Activated naive CD4-positive, alpha-beta T cell treated with Interleukin-2 at 50 U/mL for 16 hours (primary cell): ENCODE measurements around the gene PGR.
"Not testable (repeated sequence)": the region's sequence is repeated elsewhere in the genome, so short reads cannot be mapped to it uniquely, and the experiment has no call there.

ENCODE experiments used
- DNase-seq: peaks from one replicate; pipeline ENCODE4 v3.0.0-alpha.2; 2020

The PGR gene

DNA sequence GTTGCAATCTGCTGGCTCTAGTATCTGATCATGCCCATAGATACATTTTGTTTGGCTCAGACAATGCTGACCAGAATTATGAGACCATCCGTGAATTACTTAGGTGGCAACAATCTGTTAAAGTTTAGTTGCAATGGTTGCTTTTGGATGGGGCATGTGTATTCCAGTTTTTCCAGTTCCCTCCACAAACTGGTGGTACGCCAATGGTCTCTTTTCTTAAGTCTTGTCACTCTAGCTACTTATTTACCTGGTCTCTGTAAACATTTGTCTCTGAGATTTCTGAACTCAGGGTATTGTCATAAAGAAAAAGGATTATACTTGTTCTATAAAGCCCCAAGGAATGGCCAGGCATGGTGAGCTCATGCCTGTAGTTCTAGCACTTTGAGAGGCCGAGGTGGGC is 65.9 kb downstream of the PGR start:
- DNase-seq = no peak

DNA sequence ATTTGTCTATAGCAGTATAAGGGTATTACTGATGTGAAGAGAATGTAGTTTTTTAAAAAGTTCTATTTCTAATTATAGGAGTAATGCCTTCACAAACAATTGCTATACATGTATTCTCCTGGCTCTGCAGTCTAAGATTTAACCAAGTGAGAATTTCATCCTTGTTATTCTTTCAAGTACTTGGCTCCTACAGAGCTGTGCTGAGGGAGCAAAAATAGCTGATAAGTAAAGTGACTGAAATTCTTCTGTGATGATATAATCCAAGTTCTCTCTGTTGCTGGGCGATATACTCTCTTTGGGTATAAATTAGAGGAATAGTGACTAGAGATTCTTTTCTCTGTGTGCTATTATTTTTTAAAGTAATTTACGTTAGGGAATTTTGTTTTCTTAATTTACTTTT is 68.0 kb downstream of the PGR start:
- no peak for DNase-seq

DNA sequence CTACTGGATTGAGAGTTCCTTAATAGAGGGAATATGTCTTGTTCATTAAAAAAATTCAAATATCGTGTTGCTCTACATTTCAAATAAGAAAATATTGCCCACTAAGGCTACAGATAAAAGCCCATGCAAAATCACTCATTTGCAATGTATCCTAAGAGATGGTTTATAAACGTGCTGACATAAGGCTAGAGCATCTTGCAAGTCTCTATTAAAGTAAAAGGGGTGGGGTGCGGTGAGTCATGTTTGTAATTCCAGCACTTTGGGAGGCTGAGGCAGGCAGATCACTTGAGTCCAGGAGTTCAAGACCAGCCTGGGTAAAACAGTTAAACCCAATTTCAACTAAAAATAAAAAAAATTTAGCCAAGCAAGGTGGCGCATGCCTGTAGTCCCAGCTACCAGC is 70.3 kb downstream of the PGR start:
- no peak for DNase-seq

DNA sequence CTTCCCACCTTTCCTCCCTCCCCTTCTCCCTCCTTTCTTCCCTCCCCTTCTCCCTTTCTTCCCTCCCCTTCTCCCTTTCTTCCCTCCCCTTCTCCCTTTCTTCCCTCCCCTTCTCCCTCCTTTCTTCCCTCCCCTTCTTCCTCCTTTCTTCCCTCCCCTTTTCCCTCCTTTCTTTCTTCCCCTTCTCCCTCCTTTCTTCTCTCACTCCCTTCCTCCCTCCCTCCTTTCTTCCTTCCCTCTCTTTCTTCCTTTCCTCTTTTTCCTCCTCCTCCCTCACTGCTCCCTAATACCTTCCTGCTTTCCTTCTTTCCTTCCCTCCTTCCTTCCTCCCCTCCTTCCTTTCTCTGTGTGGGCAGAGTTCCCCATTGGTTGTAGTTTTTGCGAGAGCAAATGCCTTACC is 76.1 kb downstream of the PGR start:
- no peak for DNase-seq

DNA sequence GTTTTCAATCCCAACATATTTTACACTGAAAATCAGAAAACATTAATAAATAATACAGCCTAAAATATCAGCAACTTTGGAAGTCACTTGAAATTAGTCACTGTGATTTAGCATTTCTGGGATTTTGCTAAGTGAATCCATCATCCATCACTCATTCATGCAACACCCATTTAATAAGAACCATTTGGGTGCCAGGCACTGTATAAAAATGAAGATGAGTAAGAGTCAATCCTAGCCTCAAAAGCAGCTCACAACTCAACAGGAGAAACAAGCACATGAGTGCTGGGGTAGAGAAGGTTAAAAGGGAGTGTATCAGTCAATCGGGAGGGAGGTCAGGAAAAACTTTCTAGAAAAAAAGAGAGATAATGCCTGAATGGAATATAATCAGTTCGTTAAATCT is 77.9 kb downstream of the PGR start:
- no peak for DNase-seq

DNA sequence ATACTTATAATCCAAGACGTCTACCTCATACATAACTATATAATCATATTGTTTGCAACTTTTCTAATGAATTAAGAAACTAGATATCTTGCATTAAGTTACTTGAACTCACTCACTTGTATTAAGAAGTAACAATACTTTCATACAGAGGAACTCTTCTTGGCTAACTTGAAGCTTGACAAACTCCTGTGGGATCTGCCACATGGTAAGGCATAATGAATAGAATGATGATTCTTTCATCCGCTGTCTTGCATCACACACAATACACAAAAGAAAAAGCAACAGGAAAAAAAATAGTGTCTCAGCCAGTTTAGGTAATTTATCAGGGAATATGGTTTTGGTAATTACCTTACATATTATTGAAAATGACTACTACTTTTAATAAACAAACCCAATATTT is 79.8 kb downstream of the PGR start:
- DNase-seq = no peak

DNA sequence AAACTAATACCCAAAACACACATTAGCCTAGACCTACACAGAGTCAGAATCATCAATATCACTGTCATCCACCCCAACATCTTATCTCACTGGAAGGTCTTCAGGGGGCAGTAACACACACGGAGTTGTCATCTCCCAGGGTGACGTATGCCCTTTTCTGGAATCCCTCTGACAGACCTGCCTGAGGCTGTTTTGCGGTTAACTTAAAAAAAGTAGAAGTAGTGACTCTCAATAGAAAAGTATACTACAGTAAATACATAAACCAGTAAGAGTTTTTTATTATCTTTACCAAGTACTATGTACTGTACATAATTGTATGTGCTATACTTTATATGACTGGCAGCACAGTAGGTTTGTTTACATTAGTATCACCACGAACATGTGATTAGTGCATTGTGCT is 80.5 kb downstream of the PGR start:
- no peak for DNase-seq

DNA sequence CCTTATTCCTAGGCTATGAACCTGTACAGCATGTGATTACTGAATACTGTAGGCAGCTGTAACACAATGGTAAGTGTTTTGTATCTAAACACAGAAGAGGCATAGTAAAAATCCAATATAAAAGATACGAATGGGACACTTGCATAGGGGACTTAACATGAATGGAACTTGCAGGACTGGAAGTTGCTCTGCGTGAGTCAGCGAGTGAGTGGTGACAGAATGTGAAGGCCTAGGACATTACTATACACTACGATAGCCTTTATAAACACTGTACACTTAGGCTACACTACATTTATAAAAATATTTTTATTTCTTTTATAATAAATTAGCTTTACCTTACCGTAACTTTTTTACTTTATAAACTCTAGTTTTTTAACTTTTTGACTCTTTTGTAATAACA is 81.1 kb downstream of the PGR start:
- DNase-seq = no peak

DNA sequence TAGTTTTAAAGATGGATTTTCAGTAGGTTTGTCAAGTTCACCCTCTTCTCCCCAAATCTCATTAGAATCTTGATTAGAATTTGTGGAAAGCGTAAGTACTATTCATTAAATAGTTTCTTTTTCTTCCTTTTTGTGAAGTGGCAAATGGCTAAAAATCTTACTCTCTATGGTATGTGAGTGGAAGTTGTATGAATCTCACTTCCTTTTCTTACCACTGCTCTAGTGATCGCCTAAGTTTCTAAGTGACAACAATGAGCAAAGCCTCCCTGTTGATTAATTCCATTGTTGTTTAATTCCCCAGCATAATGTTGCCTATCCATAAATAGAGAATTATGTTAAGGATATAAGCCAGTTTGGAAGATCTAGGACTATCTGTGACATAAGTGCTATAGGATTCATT is 82.7 kb downstream of the PGR start:
- DNase-seq = no peak

DNA sequence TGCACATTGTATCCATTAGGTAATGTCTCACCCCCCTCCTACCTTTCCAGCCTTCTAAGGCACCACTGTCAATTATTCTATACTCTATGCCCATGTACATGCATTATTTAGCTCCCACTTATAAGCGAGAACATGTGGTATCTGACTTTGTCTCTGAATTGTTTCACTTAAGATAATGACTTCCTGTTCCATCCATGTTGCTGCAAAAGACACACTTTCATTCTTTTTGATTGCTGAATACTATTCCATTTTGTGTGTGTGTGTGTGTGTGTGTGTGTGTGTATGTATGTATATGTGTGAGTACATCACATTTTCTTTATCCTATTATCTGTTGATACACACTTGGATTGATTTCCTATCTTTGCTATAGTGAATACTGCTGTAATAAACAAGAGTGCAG is 84.2 kb downstream of the PGR start:
- DNase-seq = no peak

DNA sequence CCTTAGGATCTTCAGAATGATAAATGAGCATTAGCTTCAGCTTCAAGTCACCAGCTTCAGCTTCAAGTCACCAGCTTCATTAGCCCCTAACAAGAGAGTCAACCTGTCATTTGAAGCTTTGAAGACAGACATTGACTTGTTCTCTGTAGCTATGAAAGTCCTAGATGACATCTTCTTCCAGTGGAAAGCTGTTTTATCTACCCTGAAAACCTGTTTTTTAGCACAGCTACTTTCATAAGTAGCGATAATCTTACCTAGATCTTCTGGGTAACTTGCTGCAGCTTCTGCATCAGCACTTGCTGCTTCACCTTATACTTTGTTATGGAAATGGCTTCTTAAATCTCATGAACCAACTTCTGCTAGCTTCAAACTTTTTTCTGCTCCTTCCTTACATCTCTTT is 85.7 kb downstream of the PGR start:
- no peak for DNase-seq

DNA sequence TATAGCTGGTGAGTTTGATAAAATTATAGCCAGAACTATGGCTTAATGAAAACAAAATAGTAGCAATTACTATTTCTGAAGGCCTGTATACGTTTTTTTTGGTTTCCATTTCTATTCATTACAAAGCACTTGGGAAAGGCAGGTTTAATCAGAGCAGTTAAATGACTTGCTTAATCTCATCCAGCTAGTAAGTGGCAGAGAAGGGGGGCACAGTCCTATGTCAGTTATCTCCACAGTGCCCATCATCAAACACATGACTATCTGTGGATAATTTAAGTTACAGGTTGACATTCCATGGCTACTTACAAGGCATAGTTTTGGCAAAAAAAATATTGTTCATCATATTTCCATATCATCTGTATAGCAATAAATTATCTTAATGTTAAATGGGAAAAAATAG is 93.7 kb downstream of the PGR start:
- DNase-seq = no peak

DNA sequence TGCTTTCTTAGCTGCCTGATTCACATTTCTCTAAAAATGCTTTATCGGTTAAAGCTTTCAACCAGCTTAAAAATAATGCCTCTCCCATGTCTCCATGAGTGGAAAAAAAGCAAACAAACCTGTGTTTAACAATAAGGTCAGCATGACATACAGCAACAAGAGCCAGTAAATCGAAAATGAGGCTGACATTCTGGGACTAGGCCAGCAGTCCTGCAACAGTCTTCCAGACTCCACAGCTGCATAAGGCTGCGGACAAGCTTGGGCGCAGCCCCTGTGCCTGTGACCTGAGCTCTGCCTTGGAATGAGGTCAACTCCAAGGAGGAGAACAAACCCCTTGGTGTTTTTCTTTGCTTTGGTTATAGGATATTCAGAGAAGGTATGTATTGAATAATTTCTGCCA is 95.5 kb downstream of the PGR start:
- DNase-seq = no peak

DNA sequence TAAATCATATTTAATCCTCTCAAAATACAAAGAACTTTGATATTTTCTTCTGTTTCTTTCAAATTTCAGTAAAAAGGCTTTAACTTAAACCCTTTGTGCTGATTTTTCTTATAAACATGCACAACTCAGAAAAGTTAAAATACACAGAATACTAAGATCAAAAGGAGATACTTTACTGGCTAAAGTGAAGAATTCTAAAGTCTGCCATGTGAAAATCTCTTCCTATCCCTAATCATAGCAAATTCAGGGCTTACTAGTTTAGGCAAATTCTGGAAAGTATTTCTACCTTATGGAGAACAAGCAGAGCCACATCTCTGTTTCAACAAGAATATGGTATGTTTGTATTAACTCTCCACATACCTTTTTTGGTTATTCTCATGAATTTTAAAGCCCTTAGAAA is 96.6 kb downstream of the PGR start:
- no peak for DNase-seq

DNA sequence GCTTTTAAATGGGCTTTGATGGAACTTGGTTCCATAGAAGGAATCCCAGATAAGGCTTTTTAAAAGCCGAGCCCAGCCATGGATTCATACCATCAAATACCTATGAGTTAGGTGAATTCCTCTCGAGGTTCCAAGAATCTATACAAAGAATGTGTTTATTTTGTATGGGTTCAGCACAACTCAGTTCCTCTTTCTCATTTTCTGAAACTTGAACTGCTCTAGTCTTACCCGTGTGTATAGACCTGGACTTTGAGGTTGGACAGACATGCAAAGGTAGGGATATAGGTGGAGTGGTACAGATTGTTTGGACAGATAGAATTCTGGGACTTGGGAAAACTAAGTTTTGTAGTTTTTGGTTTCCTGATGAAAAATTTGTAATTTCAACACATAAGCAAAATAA is 97.9 kb downstream of the PGR start:
- no peak for DNase-seq

DNA sequence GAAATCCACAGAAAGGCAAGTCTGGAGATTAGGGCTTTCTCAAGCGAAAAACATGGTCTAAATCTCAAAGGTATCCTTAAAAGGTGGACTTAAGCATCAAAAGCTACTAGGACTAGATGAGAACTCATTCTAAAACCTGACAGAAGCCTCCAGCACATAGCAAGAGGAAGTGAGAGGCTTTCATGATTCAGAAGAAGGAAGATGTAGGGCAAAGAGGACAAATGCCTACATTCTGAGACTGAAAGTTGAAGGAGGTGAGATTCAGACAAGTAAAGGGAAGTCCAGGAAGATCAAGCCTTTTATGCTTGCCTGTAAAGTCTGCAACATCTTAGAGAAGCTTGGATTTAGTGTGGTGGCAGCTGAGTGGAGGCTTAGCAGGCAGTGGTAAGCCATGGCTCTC is 98.9 kb downstream of the PGR start:
- DNase-seq = no peak

DNA sequence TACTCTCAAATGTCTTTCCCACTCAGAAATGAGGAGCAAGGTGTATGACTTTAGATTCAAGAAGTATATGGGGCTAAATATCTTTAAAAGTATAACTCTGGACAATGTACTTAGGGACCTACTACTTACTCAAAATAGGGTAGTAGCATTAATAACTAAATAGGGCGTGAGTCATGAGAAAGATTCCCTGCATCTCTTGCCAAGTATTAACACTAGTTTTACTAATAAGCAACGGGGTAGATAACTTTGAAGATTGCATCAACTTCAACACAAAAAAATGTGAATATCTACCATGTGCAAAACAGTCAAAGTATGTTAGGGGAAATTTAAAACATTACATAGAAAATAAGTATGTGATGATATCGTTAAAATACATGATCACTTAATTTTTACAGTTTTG is 99.6 kb downstream of the PGR start:
- no peak for DNase-seq

DNA sequence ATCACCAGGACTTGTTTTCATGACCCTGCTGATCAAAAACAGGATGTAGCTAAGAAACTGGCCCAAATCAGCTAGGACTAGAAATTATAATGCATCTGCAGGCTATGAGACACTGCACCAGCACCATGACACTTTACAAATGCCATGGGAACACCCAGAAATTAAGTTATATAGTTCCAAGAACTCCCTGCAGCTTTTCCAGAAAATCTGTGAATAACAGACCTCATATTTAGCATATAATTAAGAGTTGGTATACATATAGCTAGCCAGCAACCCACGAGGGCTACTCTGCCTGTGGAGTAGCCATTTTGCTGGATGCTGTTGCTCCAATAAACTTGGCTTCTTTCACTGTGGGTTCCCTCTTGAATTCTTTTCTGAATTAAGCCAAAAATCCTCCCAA is 101.0 kb downstream of the PGR start:
- no peak for DNase-seq

DNA sequence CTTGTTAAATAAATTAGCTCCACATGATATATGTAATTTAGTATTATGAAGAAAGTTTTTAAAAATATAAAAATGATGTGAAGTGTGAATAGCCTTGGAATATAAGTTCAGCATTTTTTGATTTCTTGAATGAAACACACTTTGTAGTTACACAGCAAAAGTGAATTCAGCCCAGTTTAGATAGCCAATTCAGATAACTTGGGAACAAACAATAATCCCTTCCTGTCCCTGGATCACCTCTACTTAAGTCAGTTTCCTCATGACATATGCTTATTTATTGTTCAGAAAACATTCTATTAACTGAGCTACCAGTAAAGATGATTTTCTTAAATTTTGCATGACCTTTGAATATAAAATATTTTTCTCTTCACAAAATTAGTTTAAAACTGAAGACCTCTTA is 107.4 kb downstream of the PGR start:
- no peak for DNase-seq

DNA sequence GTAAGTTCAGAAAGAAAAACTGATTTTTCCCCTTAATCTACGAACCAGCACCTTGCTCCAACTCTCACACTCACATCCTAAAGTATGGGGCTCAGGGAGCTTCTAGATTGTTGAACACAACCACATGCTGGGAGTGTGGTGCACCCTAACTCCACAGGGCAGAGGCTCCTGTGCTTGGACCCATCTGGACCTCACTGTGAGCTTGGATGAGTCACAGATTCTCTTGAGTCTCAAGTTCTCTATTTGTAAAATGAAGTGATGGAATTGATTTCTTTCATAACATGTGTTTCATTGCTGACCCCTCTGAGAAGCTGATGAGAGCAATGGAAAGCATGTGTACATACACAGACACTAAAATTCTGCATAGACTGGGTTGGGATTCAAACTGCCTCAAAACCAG is 109.7 kb downstream of the PGR start:
- no peak for DNase-seq

DNA sequence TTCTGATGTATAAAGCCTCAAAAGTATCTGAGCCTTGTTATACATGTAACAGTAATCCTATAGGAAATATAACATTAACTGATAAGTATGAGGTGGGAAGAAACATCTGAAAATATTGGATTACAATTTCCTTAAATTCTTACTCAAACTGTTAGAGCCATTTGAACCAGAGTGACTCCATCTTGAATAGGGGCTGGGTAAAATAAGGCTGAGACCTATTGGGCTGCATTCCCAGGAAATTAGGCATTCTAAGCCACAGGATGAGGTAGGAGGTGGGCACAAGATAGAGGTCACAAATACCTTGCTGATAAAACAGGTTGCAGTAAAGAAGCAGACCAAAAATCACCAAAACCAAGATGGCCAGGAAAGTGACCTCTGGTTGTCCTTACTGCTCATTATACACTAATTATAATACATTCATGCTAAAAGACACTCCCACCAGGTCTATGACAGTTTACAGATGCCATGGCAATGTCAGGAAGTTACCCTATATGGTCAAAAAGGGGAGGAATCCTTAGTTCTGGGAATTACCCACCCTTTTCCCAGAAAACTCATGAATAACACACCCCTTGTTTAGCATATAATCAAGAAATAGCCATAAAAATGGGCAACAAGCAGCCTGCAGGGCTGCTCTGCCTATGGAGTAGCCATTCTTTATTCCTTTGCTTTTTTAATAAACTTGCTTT is 114.9 kb downstream of the PGR start:
- DNase-seq = no peak

DNA sequence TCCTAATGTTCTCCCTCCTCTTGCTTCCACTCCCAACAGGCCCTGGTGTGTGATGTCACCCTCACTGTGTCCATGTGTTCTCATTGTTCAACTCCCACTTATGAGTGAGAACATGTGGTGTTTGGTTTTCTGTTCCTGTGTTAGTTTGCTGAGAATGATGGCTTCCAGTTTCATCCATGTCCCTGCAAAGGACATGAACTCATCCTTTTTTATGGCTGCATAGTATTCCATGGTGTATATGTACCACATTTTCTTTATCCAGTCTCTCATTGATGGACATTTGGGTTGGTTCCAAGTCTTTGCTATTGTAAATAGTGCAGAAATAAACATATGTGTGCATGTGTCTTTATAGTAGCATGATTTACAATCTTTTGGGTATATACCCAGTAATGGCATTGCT is 115.9 kb downstream of the PGR start:
- not testable (repeated sequence) for DNase-seq

DNA sequence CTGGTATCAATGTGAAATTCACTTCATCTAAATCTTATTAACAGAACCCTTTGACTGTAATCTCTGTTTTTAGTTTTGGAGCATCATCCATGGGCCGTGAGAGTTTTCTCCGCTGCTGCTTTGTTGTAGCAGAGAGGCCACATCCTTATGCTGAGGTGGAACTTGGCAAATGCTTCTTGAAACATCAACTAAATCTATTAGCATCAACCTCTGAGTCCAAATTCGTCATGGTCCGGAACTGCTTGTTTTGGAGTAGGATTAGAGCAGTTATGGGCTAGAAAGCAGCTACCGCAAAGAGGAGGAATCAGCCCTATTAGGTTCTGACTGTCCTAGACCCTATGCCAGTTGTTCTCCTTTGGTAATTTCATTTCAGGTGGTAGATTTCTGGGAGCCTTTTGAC is 117.7 kb downstream of the PGR start:
- no peak for DNase-seq

DNA sequence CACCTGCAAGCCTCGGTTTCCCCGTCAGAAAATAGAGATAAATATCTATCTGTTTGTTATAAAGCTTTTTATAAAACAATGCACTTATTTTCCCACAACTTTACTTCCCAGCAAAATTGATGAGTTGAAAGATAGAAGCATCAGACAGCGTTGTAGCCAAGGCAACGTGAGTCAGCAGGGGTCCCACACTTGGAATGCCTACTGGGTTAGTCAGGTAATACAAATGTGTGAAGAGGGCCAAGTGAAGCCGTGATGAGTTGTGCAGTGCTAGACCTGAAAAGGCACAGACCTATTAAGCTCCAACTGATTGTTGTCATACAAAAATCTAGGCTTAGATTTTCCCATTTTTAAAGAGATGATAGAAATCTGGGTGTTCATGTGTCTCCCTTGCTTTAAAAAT is 118.7 kb downstream of the PGR start:
- no peak for DNase-seq

DNA sequence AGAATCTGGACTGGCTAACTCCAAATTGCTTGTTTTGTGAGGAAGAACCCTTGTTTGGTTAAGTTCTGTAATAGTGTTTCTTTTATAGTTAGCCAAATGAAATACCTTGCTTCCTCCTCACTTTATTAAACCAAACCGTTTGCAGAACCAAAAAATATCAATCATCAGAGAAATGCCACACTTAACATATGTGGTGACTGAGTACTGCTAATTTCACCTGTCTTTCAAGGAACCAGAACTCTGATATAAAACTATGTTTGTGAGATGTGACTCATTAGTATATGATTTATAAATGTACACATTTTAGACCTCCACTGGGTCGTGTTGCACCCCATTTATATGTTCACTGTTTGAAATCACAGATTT is 119.9 kb downstream of the PGR start:
- no peak for DNase-seq
